A673 (cell line): Measurements from ENCODE around the gene JAKMIP1. TPM values are rescaled to one million over a fixed set of nuclear protein-coding genes. Genes with fewer than 3 reads are reported as not detected.

Experiments used
- BruUV-seq: library from RNA; stranded (reverse); fragments of 400-500 nt; replicated peaks from 2 replicates; lab custom pipeline; 2021; lab: Mats Ljungman, UMichigan
- CTCF ChIA-PET: fragments of 300-600 bp; sonication (Branson Sonifier 250); formaldehyde crosslinking; loops from one replicate; lab custom pipeline; 2022; ENCODE audit warnings: antibody characterized with exemption; lab: Charles Lee
- POLR2A ChIA-PET: fragments of 300-600 bp; sonication (Branson Sonifier 250); formaldehyde crosslinking; loops from one replicate; lab custom pipeline; 2022; ENCODE audit warnings: antibody characterized with exemption; ENCODE audit not compliant: low non-redundant PET; lab: Charles Lee
- DNase-seq: peaks from one replicate; pipeline ENCODE4 v3.0.0-alpha.2; 2015; ENCODE audit warnings: low spot score
- H3K27ac ChIP-seq: fragments of 200-600 bp; sonication (generic); 2 replicates; pipeline ENCODE4 v1.5.1; 2016; ENCODE audit warnings: mixed run types, low read depth, mild to moderate bottlenecking, mixed read lengths, antibody characterized with exemption, low read length; ENCODE audit not compliant: poor library complexity, severe bottlenecking
- H3K27me3 ChIP-seq: fragments of 200-600 bp; sonication (generic); replicated peaks from 2 replicates; pipeline ENCODE4 v1.6.1; 2017; ENCODE audit warnings: mixed run types, low read depth, mild to moderate bottlenecking, mixed read lengths, antibody characterized with exemption, low read length; ENCODE audit not compliant: insufficient read depth, poor library complexity
- H3K36me3 ChIP-seq: fragments of 200-600 bp; sonication (generic); 2 replicates; pipeline ENCODE4 v1.6.1; 2016; ENCODE audit warnings: mixed run types, mild to moderate bottlenecking, mixed read lengths, antibody characterized with exemption, low read length; ENCODE audit not compliant: insufficient read depth, poor library complexity, severe bottlenecking
- H3K4me1 ChIP-seq: fragments of 200-600 bp; sonication (generic); 2 replicates; pipeline ENCODE4 v1.6.1; 2017; ENCODE audit warnings: mixed run types, mild to moderate bottlenecking, mixed read lengths, antibody characterized with exemption, low read length; ENCODE audit not compliant: insufficient read depth, poor library complexity, severe bottlenecking
- H3K4me3 ChIP-seq: fragments of 200-600 bp; sonication (generic); 2 replicates; pipeline ENCODE4 v1.5.1; 2016; ENCODE audit warnings: low read depth, mixed run types, mild to moderate bottlenecking, mixed read lengths, low read length; ENCODE audit not compliant: poor library complexity, severe bottlenecking
- H3K9me3 ChIP-seq: fragments of 200-600 bp; sonication (generic); 2 replicates; pipeline ENCODE4 v1.6.1; 2016; ENCODE audit warnings: mixed run types, low read depth, mild to moderate bottlenecking, mixed read lengths, antibody characterized with exemption, low read length; ENCODE audit not compliant: poor library complexity, severe bottlenecking
- EZH2 ChIP-seq: fragments of 200-600 bp; sonication (generic); IDR thresholded peaks from 2 replicates; pipeline ENCODE4 v1.6.1; 2017; ENCODE audit warnings: borderline replicate concordance, low read depth, mild to moderate bottlenecking, mixed read lengths, antibody characterized with exemption, low read length; ENCODE audit not compliant: poor library complexity, severe bottlenecking
- intact Hi-C: fragments of 100-400 bp; cut with micrococcal nuclease; formaldehyde crosslinking; loops from one replicate; pipeline ENCODE4 v1.10.0; 2022; ENCODE audit not compliant: unreplicated experiment
- total RNA-seq: library from RNA; stranded (reverse); gene quantifications from 2 replicates; pipeline ENCODE4 v1.2.3, GENCODE V29; 2021
- TF ChIP-seq, protein P1 (sequence below): fragments of 300-800, 200-600 bp; sonication (generic); conservative IDR thresholded peaks from 2 replicates; pipeline ENCODE4 v1.5.1; 2017; ENCODE audit warnings: low read depth, mild to moderate bottlenecking, antibody characterized with exemption, low read length, moderate library complexity, mixed read lengths

JAKMIP1 gene
- total RNA-seq, 1 experiment from 2014 or later = not detected

DNA sequence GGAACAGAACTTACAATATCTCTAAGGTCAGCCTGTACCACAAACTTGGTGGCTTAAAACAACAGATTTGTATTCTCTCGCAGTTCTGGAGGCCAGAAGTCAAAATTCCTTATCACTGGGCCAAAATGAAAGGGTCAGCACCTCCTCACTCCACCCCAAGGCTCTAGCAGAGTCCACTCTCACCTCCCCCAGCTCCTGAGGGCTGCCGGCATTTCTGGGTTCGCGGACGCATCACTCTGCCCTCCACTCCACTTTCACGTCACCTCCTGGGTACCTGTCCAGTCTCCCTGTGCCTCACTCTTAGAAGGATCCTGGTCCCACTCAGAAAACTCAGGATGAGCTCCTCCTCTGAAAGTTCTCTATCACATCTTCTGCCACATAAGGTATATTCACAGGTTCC, 34.6 kb downstream of the JAKMIP1 start:
- Histone ChIP-seq H3K27ac (no peak overlapping the region), H3K27me3 (peaks cover 5% of the 10 kb centered on the region), H3K4me1 (no peaks in the 10 kb centered on the region), H3K36me3 (no peaks in the 10 kb centered on the region), H3K9me3 (no peaks in the 10 kb centered on the region), H3K4me3 (no peak overlapping the region)
- intact Hi-C loops = no loop called here
- no peak for DNase-seq
- POLR2A ChIA-PET = no interaction called here
- TF ChIP-seq EZH2 = no peak
- TF ChIP-seq, protein P1, sequence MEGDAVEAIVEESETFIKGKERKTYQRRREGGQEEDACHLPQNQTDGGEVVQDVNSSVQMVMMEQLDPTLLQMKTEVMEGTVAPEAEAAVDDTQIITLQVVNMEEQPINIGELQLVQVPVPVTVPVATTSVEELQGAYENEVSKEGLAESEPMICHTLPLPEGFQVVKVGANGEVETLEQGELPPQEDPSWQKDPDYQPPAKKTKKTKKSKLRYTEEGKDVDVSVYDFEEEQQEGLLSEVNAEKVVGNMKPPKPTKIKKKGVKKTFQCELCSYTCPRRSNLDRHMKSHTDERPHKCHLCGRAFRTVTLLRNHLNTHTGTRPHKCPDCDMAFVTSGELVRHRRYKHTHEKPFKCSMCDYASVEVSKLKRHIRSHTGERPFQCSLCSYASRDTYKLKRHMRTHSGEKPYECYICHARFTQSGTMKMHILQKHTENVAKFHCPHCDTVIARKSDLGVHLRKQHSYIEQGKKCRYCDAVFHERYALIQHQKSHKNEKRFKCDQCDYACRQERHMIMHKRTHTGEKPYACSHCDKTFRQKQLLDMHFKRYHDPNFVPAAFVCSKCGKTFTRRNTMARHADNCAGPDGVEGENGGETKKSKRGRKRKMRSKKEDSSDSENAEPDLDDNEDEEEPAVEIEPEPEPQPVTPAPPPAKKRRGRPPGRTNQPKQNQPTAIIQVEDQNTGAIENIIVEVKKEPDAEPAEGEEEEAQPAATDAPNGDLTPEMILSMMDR = no peak
- CTCF ChIA-PET = no interaction called here
- no TSS peak for BruUV-seq

DNA sequence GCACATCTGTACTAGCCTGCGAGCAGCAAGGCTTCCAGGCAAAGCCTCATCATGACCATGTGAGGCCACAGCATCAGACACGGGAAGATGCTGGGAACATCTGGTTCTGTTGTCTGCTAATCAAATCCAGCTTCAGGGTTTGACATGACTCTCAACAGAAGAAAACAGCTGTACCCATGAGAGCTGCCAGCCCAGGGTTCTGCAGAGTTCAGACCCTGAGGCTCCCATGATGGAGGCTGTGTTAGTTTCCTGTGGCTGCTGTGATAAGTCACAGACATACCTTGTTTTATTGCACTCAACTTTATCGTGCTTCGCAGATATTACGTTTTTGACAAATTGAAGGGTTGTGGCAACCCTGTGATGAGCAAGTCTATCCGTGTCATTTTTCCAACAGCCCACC, 37.5 kb downstream of the JAKMIP1 start:
- no peak for DNase-seq
- H3K4me3 ChIP-seq = no peak overlapping the region
- no peaks in the 10 kb centered on the region for H3K4me1 ChIP-seq
- TF ChIP-seq, protein P1 = no peak
- no peak for TF ChIP-seq EZH2
- H3K9me3 ChIP-seq = no peaks in the 10 kb centered on the region
- intact Hi-C loops = no loop called here
- H3K27ac ChIP-seq = no peak overlapping the region
- H3K36me3 ChIP-seq = no peaks in the 10 kb centered on the region
- CTCF ChIA-PET = no interaction called here
- no TSS peak for BruUV-seq
- POLR2A ChIA-PET = no interaction called here
- H3K27me3 ChIP-seq = peaks cover 19% of the 10 kb centered on the region

DNA sequence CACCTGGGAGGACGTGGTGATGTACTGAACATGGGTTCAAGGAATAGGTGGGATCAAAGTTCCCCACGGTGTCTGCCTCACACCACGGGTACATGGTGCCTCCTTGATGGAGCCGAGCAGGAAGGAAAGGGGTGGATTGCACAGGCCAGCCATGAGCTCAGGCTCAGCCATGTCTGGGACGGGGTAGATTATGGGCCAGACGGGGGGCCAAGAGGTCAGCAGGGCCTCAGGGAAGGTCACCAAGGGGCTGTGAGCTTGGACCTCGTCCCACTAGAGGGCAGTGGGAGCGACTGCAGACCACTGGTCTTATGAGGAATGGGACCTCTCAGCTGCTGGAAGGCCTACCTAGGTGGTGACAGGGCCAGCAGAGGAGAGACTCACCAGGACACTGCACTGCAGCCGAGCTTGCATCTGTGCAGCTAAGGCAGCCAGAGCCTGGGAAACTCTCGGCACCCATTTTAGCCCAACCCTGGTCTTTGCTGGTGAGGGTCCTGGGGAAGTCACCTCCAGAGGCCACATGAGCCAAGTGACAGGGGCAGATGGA, 38.4 kb downstream of the JAKMIP1 start:
- intact Hi-C loops = no loop called here
- H3K27me3 ChIP-seq = peaks cover 28% of the 10 kb centered on the region
- POLR2A ChIA-PET = no interaction called here
- no peaks in the 10 kb centered on the region for H3K36me3 ChIP-seq
- no peak overlapping the region for H3K27ac ChIP-seq
- no peaks in the 10 kb centered on the region for H3K4me1 ChIP-seq
- TF ChIP-seq, protein P1 = no peak
- TF ChIP-seq EZH2 = no peak
- no peak for DNase-seq
- no peaks in the 10 kb centered on the region for H3K9me3 ChIP-seq
- CTCF ChIA-PET = no interaction called here
- no TSS peak for BruUV-seq
- H3K4me3 ChIP-seq = no peak overlapping the region
